Astrocyte of the cerebellum (primary cell): ENCODE measurements around the gene HES1.

Experiments
- DNase-seq: peaks from one replicate; pipeline ENCODE4 v3.0.0-alpha.2; 2011; ENCODE audit warnings: low read depth
- H3K4me3 ChIP-seq: 2 replicates; pipeline ENCODE4 v1.5.1; 2011; ENCODE audit warnings: mild to moderate bottlenecking, low read depth, low read length, moderate library complexity
- in situ Hi-C: cut with HindIII; loops from 2 replicates; pipeline ENCODE4 v1.10.0; 2017; ENCODE audit warnings: low sequenced_read_pairs
- TF ChIP-seq, protein P1 (sequence below): IDR thresholded peaks from 2 replicates; pipeline ENCODE4 v1.5.1; 2012; ENCODE audit warnings: low read length, low read depth, moderate library complexity, mild to moderate bottlenecking; ENCODE audit errors: missing control alignments

The HES1 gene

DNA sequence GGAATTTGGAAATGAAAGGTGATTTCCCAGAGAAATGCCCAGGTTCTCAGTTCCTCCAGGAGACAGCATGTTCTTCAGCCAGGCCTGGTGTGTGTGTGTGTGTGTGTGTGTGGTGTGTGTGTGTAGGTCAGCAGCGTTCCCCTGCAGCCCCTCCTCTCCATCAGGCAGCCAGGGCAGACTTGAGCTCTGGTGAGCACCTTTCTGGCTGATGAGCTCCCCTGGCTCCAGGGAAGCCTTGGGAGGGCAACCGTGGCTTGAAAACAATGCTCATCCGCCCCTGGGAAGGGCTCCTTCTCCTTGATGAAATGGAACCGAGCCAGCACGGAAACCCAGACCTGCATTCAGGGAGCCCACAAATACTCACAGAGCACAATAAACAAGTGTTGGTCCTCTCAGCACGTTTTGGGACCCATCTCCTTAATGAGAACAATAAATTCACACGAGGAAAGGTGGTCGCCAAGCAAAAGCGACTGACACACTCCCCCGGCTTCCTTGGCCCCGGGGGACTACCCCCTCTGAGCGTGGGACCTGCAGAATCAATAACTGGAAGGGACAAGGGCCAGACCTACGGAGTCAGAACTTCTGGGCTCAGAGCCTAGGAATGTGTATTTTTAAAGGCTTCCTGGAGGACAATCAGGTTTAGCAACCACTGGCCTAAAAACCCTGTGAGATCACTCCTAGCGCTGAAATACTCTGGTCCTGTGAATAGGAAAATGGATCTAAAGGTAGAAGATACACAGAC is 38.6 kb upstream of the HES1 start:
- H3K4me3 ChIP-seq, result no peak overlapping the region
- TF ChIP-seq, protein P1, sequence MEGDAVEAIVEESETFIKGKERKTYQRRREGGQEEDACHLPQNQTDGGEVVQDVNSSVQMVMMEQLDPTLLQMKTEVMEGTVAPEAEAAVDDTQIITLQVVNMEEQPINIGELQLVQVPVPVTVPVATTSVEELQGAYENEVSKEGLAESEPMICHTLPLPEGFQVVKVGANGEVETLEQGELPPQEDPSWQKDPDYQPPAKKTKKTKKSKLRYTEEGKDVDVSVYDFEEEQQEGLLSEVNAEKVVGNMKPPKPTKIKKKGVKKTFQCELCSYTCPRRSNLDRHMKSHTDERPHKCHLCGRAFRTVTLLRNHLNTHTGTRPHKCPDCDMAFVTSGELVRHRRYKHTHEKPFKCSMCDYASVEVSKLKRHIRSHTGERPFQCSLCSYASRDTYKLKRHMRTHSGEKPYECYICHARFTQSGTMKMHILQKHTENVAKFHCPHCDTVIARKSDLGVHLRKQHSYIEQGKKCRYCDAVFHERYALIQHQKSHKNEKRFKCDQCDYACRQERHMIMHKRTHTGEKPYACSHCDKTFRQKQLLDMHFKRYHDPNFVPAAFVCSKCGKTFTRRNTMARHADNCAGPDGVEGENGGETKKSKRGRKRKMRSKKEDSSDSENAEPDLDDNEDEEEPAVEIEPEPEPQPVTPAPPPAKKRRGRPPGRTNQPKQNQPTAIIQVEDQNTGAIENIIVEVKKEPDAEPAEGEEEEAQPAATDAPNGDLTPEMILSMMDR, result no peak
- no peak for DNase-seq
- in situ Hi-C loops, result no loop called here

DNA sequence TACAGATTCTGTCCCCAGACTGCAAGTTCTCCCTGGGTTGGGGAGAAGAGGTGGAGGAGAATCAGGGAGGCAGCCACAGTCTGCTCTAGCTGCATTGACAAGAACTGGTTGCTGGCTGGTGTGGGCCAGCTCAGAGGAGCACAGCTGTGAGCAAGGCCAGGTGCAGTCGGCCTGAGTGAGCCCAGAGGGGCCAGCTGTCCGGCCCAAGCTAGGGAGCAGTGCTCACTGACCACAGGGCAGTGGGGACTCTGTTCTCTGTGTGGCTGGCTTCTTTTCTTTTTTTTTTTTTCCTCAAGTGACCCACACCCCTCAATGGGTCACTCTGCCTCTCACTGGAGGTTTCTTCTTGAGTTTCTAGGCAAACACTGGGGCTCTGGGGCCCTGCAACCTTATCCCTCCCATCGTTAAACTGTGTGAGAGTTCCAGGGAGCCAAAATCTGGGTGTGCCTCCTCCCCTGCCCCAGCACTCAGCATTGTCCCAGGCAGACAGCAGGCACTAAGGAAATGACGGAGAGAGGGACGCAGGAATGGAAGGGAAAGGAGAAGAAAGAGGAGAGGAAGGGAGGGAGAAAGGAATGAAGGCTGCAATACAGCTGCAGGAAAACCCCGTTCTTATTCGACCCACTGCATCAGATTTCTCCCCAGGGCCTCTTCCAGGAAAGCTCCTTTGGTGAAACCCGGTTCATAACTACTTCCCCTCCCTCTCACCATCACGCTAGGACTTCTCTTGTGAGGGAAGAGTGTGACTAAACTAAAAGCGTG is 37.7 kb upstream of the HES1 start:
- TF ChIP-seq, protein P1, result no peak
- in situ Hi-C loops, result no loop called here
- DNase-seq, result no peak
- no peak overlapping the region for H3K4me3 ChIP-seq

DNA sequence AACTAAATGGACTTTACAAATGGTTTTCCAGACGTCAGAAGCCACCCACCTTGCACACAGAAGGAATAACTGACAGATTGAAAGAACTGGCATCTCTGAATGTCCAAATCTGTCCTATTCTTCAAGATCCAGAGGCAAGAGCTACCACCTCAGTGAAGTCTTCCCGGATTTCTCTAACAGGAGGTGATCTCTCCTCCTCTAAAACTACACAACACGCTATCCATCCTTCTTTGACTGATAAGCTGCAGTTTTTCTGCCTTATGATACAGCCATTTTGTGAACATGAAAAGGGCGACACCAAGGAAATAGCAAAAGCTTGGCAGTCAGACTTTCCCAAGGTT is 37.1 kb upstream of the HES1 start:
- DNase-seq, result no peak
- TF ChIP-seq, protein P1, result no peak
- in situ Hi-C loops, result no loop called here
- no peak overlapping the region for H3K4me3 ChIP-seq

DNA sequence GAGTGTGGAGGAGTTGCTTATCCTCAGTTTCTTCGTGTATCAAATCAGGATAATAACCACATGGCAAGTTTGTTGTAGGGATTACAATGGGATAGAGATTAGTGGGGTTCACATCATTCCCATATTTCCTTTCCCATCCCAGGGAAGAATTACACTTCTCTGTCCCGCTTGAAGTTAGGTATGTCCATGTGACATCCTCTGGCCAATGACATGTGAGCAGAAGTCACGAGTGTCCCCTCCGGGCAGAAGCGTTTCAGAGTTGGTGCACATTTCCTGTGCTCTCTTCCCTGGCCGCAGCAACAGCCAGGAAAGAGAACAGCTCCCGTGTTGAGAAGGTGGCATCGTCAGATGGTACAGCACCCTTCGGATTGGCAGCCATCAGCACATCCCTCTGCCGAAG is 36.7 kb upstream of the HES1 start:
- no peak overlapping the region for H3K4me3 ChIP-seq
- DNase-seq, result no peak
- TF ChIP-seq, protein P1, result no peak
- in situ Hi-C loops, result no loop called here

DNA sequence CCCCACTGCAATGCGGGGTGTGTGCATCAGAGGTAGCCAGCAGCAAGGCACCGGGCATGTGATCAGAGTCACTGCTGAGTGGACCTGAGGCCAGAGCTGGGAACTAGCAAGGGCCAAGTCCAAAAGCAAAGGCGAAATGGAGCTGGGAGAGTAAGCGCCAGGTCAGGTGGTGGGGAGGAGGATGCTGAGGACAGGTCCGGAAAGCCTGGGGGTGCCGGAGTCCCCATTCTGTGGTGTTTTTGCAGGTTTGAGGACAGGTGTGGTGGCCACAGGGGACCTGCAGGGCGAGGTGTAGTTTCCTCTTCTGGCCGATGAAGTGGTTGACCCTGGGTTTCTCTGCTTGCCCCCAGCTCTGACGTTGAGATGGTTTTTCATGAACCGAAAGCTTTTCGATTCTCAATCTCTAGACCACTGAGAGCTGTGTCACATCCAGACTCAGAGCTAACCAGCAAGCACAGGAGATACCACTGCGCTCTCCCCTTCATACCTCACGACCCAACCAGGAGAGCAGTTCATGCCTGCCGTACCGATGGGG is 35.0 kb upstream of the HES1 start:
- in situ Hi-C loops, result no loop called here

More for the DNA sequence above, 35.0 kb upstream of the HES1 start:
- H3K4me3 ChIP-seq, result no peak overlapping the region
- TF ChIP-seq, protein P1, result no peak
- no peak for DNase-seq
